Inflammatory macrophage treated with lipopolysaccharide for 4 hours (primary cell): ENCODE results near the gene NFKB1.

ENCODE experiments used
- DNase-seq: peaks from one replicate; pipeline ENCODE4 v3.0.0-alpha.2; 2020

Gene NFKB1

GRCh38 chr4:102601586-102602227, 100.5 kb downstream of the NFKB1 start:
- no peak for DNase-seq

- no peak for DNase-seq
Observed at GRCh38 chr4:102604222-102604940, 103.2 kb downstream of the NFKB1 start.

- DNase-seq: no peak
Observed at GRCh38 chr4:102606261-102606660, 105.1 kb downstream of the NFKB1 start.

- no peak for DNase-seq
Observed at GRCh38 chr4:102606846-102607450, 105.8 kb downstream of the NFKB1 start.

GRCh38 chr4:102608190-102608589, 107.0 kb downstream of the NFKB1 start:
- DNase-seq: no peak

GRCh38 chr4:102610007-102610406, 108.8 kb downstream of the NFKB1 start:
- DNase-seq: no peak

- DNase-seq: no peak
Observed at GRCh38 chr4:102610476-102610875, 109.3 kb downstream of the NFKB1 start.

GRCh38 chr4:102612210-102612609, 111.1 kb downstream of the NFKB1 start:
- DNase-seq: no peak

- no peak for DNase-seq
Observed at GRCh38 chr4:102612824-102613366, 111.7 kb downstream of the NFKB1 start.

GRCh38 chr4:102614801-102615200, 113.6 kb downstream of the NFKB1 start:
- no peak for DNase-seq

- DNase-seq: no peak
Observed at GRCh38 chr4:102616636-102617035, 115.5 kb downstream of the NFKB1 start.

- peak; percentile 58 for DNase-seq
Observed at GRCh38 chr4:102619021-102619420, 117.9 kb downstream of the NFKB1 start.

GRCh38 chr4:102619776-102620631, 118.8 kb downstream of the NFKB1 start:
- DNase-seq: peak; percentile 45

GRCh38 chr4:102620697-102621497, 119.7 kb downstream of the NFKB1 start:
- DNase-seq: no peak

- DNase-seq: no peak
Observed at GRCh38 chr4:102623622-102624021, 122.5 kb downstream of the NFKB1 start.

- no peak for DNase-seq
Observed at GRCh38 chr4:102624505-102624904, 123.3 kb downstream of the NFKB1 start.

GRCh38 chr4:102625232-102625930, 124.2 kb downstream of the NFKB1 start:
- peak; percentile 78 for DNase-seq

- peak; percentile 44 for DNase-seq
Observed at GRCh38 chr4:102627831-102628523, 126.8 kb downstream of the NFKB1 start.

- DNase-seq: no peak
Observed at GRCh38 chr4:102629673-102630072, 128.5 kb downstream of the NFKB1 start.

GRCh38 chr4:102631616-102632015, 130.5 kb downstream of the NFKB1 start:
- DNase-seq: no peak
